WTC11 (cell line): ENCODE results near the gene MIPOL1. TPM values are rescaled to one million over a fixed set of nuclear protein-coding genes. Genes with fewer than 3 reads are reported as not detected.
A peak's percentile ranks its signal among the peaks of the same experiment; 100 is the strongest.

Source experiments
- ATAC-seq: fragments of 200-7000 bp; cut with Tn5 transposase; 2 replicates; pipeline ENCODE4 v1.10.0; 2021; ENCODE audit warnings: mild to moderate bottlenecking, moderate library complexity
- CTCF ChIA-PET: fragments of 300-600 bp; sonication (Branson Sonifier 250); formaldehyde crosslinking; loops from one replicate; lab custom pipeline; 2021; ENCODE audit warnings: antibody characterized with exemption; lab: Charles Lee
- POLR2A ChIA-PET: fragments of 350-600 bp; sonication (Branson Sonifier 250); formaldehyde crosslinking; loops from one replicate; lab custom pipeline; 2021; ENCODE audit warnings: antibody characterized with exemption; lab: Charles Lee
- DNase-seq: peaks from one replicate; pipeline ENCODE4 v3.0.0; 2021; ENCODE audit warnings: low spot score
- H3K27ac Mint-ChIP-seq: 2 replicates; pipeline ENCODE4 v1.8.0; 2021; ENCODE audit warnings: mixed read lengths
- H3K27me3 Mint-ChIP-seq: 2 replicates; pipeline ENCODE4 v1.8.0; 2021; ENCODE audit warnings: low read depth, mild to moderate bottlenecking, moderate library complexity, mixed read lengths
- H3K36me3 Mint-ChIP-seq: 2 replicates; pipeline ENCODE4 v1.8.0; 2021; ENCODE audit warnings: mixed read lengths
- H3K4me1 Mint-ChIP-seq: 2 replicates; pipeline ENCODE4 v1.8.0; 2022; ENCODE audit warnings: mixed read lengths
- H3K4me3 Mint-ChIP-seq: 2 replicates; pipeline ENCODE4 v1.8.0; 2021; ENCODE audit warnings: mild to moderate bottlenecking, moderate library complexity, mixed read lengths
- H3K9me3 Mint-ChIP-seq: 2 replicates; pipeline ENCODE4 v1.8.0; 2021; ENCODE audit warnings: mixed read lengths
- AFF4 ChIP-seq: sonication (generic); formaldehyde crosslinking; IDR thresholded peaks from 2 replicates; pipeline ENCODE4 v1.8.1; 2023; ENCODE audit warnings: mild to moderate bottlenecking, missing genetic modification reagents, borderline replicate concordance
- E2F4 ChIP-seq: sonication (generic); formaldehyde crosslinking; IDR thresholded peaks from 2 replicates; pipeline ENCODE4 v1.8.1; 2022; ENCODE audit warnings: low read depth, mild to moderate bottlenecking, moderate library complexity, missing genetic modification reagents, borderline replicate concordance
- E2F5 ChIP-seq: sonication (generic); formaldehyde crosslinking; IDR thresholded peaks from 2 replicates; pipeline ENCODE4 v1.8.1; 2022; ENCODE audit warnings: mild to moderate bottlenecking, moderate library complexity, missing genetic modification reagents
- FOXJ3 ChIP-seq: sonication (generic); formaldehyde crosslinking; IDR thresholded peaks from 2 replicates; pipeline ENCODE4 v1.9.0; 2021; ENCODE audit warnings: missing genetic modification reagents, mild to moderate bottlenecking, borderline replicate concordance
- JAZF1 ChIP-seq: fragments of 250-450 bp; sonication (Bioruptor Pico); IDR thresholded peaks from 2 replicates; pipeline ENCODE4 v1.9.0; 2021; ENCODE audit warnings: moderate library complexity, mild to moderate bottlenecking, inconsistent platforms
- MLX ChIP-seq: sonication (generic); formaldehyde crosslinking; IDR thresholded peaks from 2 replicates; pipeline ENCODE4 v1.8.1; 2023; ENCODE audit warnings: mild to moderate bottlenecking, missing genetic modification reagents, moderate library complexity
- OVOL2 ChIP-seq: fragments of 250-450 bp; sonication (Bioruptor Pico); IDR thresholded peaks from 2 replicates; pipeline ENCODE4 v1.9.0; 2021; ENCODE audit warnings: mild to moderate bottlenecking, borderline replicate concordance
- PREB ChIP-seq: sonication (generic); formaldehyde crosslinking; IDR thresholded peaks from 2 replicates; pipeline ENCODE4 v1.8.1; 2022; ENCODE audit warnings: mild to moderate bottlenecking, missing genetic modification reagents, moderate library complexity, borderline replicate concordance
- PRRX2 ChIP-seq: fragments of 250-450 bp; sonication (Bioruptor Pico); IDR thresholded peaks from 2 replicates; pipeline ENCODE4 v1.8.0; 2021; ENCODE audit warnings: mild to moderate bottlenecking
- SMAD3 ChIP-seq: sonication (generic); formaldehyde crosslinking; IDR thresholded peaks from 2 replicates; pipeline ENCODE4 v1.8.0; 2022; ENCODE audit warnings: missing genetic modification reagents, mild to moderate bottlenecking, borderline replicate concordance
- SP1 ChIP-seq: sonication (generic); formaldehyde crosslinking; conservative IDR thresholded peaks from 2 replicates; pipeline ENCODE4 v1.8.1; 2022; ENCODE audit warnings: missing genetic modification reagents
- USF1 ChIP-seq: sonication (generic); formaldehyde crosslinking; IDR thresholded peaks from 2 replicates; pipeline ENCODE4 v1.8.0; 2022; ENCODE audit warnings: mild to moderate bottlenecking, missing genetic modification reagents
- ZBTB21 ChIP-seq: sonication (generic); formaldehyde crosslinking; IDR thresholded peaks from 2 replicates; pipeline ENCODE4 v1.8.1; 2023; ENCODE audit warnings: mild to moderate bottlenecking, missing genetic modification reagents, borderline replicate concordance
- ZBTB43 ChIP-seq: sonication (generic); formaldehyde crosslinking; IDR thresholded peaks from 2 replicates; pipeline ENCODE4 v1.8.1; 2023; ENCODE audit warnings: mild to moderate bottlenecking, missing genetic modification reagents
- ZMAT4 ChIP-seq: fragments of 250-450 bp; sonication (Bioruptor Pico); IDR thresholded peaks from 2 replicates; pipeline ENCODE4 v1.9.0; 2021; ENCODE audit warnings: mild to moderate bottlenecking
- ZNF219 ChIP-seq: sonication (generic); formaldehyde crosslinking; IDR thresholded peaks from 2 replicates; pipeline ENCODE4 v1.8.0; 2023; ENCODE audit warnings: missing genetic modification reagents, mild to moderate bottlenecking, borderline replicate concordance
- ZNF396 ChIP-seq: fragments of 250-450 bp; sonication (Bioruptor Pico); IDR thresholded peaks from 2 replicates; pipeline ENCODE4 v1.8.0; 2021; ENCODE audit warnings: mild to moderate bottlenecking, moderate library complexity, borderline replicate concordance
- ZNF416 ChIP-seq: fragments of 250-450 bp; sonication (Bioruptor Pico); IDR thresholded peaks from 2 replicates; pipeline ENCODE4 v1.9.0; 2021; ENCODE audit warnings: mild to moderate bottlenecking, inconsistent platforms
- total RNA-seq: library from RNA; stranded (reverse); gene quantifications from 3 replicates; pipeline ENCODE4 v1.2.3, GENCODE V29; 2021

The MIPOL1 gene
- total RNA-seq, 1 experiment from 2014 or later = 13.1 TPM

GRCh38 chr14:37196604-37197420 lies 925 bp upstream of the MIPOL1 start:
- Mint-ChIP-seq H3K9me3 (no peaks in the 10 kb centered on the region), H3K36me3 (no peaks in the 10 kb centered on the region), H3K27me3 (peaks cover 22% of the 10 kb centered on the region), H3K4me3 (peak overlapping the region; percentile 79), H3K27ac (0 out of 2 replicates have a peak overlapping the region, but pooled peaks have one; percentile 55), H3K4me1 (peaks cover 19% of the 10 kb centered on the region)
- ChIA-PET POLR2A (interaction anchor here (1.1 kb wide), 1 partner anchor 25 kb away, joined by 3 read pairs; the partner anchor contains the start of gene SLC25A21), CTCF (interaction anchor here (0.6 to 2.6 kb wide), 6 partner anchors 34 to 541 kb away, joined by 3 to 10 read pairs (median 4); no protein-coding TSS in a partner anchor)
- no peak for DNase-seq
- ATAC-seq = no peak
- TF ChIP-seq SP1 (CRISPR knock-in tag) (no peak), JAZF1 (CRISPR knock-in tag) (no peak), OVOL2 (no peak), ZBTB43 (no peak), USF1 (no peak), SMAD3 (CRISPR knock-in tag) (no peak), E2F4 (no peak)

GRCh38 chr14:37198273-37198598 lies 499 bp downstream of the MIPOL1 start:
- ChIA-PET POLR2A (interaction anchor here (0.6 to 1.1 kb wide), 4 partner anchors 10 to 64 kb away, joined by 3 to 5 read pairs (median 4); partner anchors contain the start of gene SLC25A21), CTCF (interaction anchor here (0.7 to 2.6 kb wide), 6 partner anchors 10 to 394 kb away, joined by 3 to 10 read pairs (median 4); no protein-coding TSS in a partner anchor)
- no peaks in the 10 kb centered on the region for H3K9me3 Mint-ChIP-seq
- peaks cover 20% of the 10 kb centered on the region for H3K27me3 Mint-ChIP-seq
- H3K36me3 Mint-ChIP-seq = no peaks in the 10 kb centered on the region
- no peak for TF ChIP-seq E2F5 (CRISPR knock-in tag)
- TF ChIP-seq PREB (CRISPR knock-in tag) = peak; percentile 5; the same call in 1 of the 2 replicates
- H3K4me3 Mint-ChIP-seq = peak overlapping the region; percentile 79
- DNase-seq = no peak
- H3K4me1 Mint-ChIP-seq = peaks cover 25% of the 10 kb centered on the region
- H3K27ac Mint-ChIP-seq = no peak overlapping the region
- ATAC-seq = no peak

GRCh38 chr14:37198907-37199306 lies 1.2 kb downstream of the MIPOL1 start:
- DNase-seq (no peak), ATAC-seq (no peak)
- Mint-ChIP-seq H3K27ac (no peak overlapping the region), H3K9me3 (peaks cover under 1% of the 10 kb centered on the region), H3K36me3 (peaks cover 2% of the 10 kb centered on the region), H3K4me1 (peaks cover 25% of the 10 kb centered on the region), H3K4me3 (peak overlapping the region; percentile 79), H3K27me3 (peaks cover 19% of the 10 kb centered on the region)
- CTCF ChIA-PET = interaction anchor here (0.7 to 2.5 kb wide), 3 partner anchors 10 to 393 kb away, joined by 3 to 10 read pairs (median 4); no protein-coding TSS in a partner anchor
- POLR2A ChIA-PET = interaction anchor here (0.7 kb wide), 1 partner anchor 11 kb away, joined by 4 read pairs; no protein-coding TSS in a partner anchor
- TF ChIP-seq ZNF396 (CRISPR knock-in tag) (no peak), ZNF416 (no peak), ZMAT4 (no peak), ZNF219 (CRISPR knock-in tag) (no peak), AFF4 (CRISPR knock-in tag) (no peak), PRRX2 (no peak), MLX (CRISPR knock-in tag) (no peak), FOXJ3 (CRISPR knock-in tag) (no peak), ZBTB21 (CRISPR knock-in tag) (no peak)
